Caco-2 (cell line): ENCODE measurements around the gene P2RY6. TPM values are rescaled to one million over a fixed set of nuclear protein-coding genes. Genes with fewer than 3 reads are reported as not detected.

Experiments
- BruUV-seq: library from RNA; stranded (reverse); fragments of 400-500 nt; replicated peaks from 2 replicates; lab custom pipeline; 2021; lab: Mats Ljungman, UMichigan
- CTCF ChIA-PET: fragments of 300-600 bp; sonication (Branson Sonifier 250); formaldehyde crosslinking; loops from one replicate; lab custom pipeline; 2022; ENCODE audit warnings: antibody characterized with exemption; lab: Charles Lee
- POLR2A ChIA-PET: fragments of 300-600 bp; sonication (Branson Sonifier 250); formaldehyde crosslinking; loops from one replicate; lab custom pipeline; 2022; ENCODE audit warnings: antibody characterized with exemption; lab: Charles Lee
- DNase-seq, 2 experiments: peaks; one replicate each; pipeline versions ENCODE4 v3.0.0 to v3.0.0-alpha.2; 2020 to 2022
- H3K27me3 ChIP-seq: replicated peaks from 2 replicates; pipeline ENCODE4 v1.6.0; 2011; ENCODE audit warnings: low read length; ENCODE audit not compliant: control insufficient read depth, insufficient read depth
- H3K36me3 ChIP-seq: 2 replicates; pipeline ENCODE4 v1.5.1; 2011; ENCODE audit warnings: low read length; ENCODE audit not compliant: control insufficient read depth, insufficient read depth
- H3K4me1 ChIP-seq: fragments of 250-450 bp; sonication (Bioruptor Pico); 2 replicates; pipeline ENCODE4 v1.5.1; 2020; ENCODE audit warnings: mild to moderate bottlenecking
- H3K4me3 ChIP-seq: 2 replicates; pipeline ENCODE4 v1.5.1; 2011; ENCODE audit warnings: low read depth, mild to moderate bottlenecking, control low read depth, low read length
- H3K9me3 ChIP-seq: fragments of 250-450 bp; sonication (Bioruptor Pico); 2 replicates; pipeline ENCODE4 v1.5.1; 2020; ENCODE audit warnings: mild to moderate bottlenecking, moderate library complexity
- H3K27ac Mint-ChIP-seq: one replicate; pipeline ENCODE4 v1.8.0; 2022; ENCODE audit warnings: mixed read lengths; ENCODE audit not compliant: unreplicated experiment
- H3K27me3 Mint-ChIP-seq: one replicate; pipeline ENCODE4 v1.8.0; 2022; ENCODE audit warnings: mixed read lengths; ENCODE audit not compliant: insufficient read depth, unreplicated experiment
- H3K36me3 Mint-ChIP-seq: one replicate; pipeline ENCODE4 v1.8.0; 2022; ENCODE audit warnings: mild to moderate bottlenecking, mixed read lengths; ENCODE audit not compliant: insufficient read depth, unreplicated experiment
- H3K4me1 Mint-ChIP-seq: one replicate; pipeline ENCODE4 v1.8.0; 2022; ENCODE audit warnings: low read depth, mixed read lengths; ENCODE audit not compliant: unreplicated experiment
- H3K4me3 Mint-ChIP-seq: one replicate; pipeline ENCODE4 v1.8.0; 2022; ENCODE audit warnings: mild to moderate bottlenecking, moderate library complexity, mixed read lengths; ENCODE audit not compliant: unreplicated experiment
- H3K9me3 Mint-ChIP-seq: one replicate; pipeline ENCODE4 v1.8.0; 2022; ENCODE audit warnings: mixed read lengths; ENCODE audit not compliant: unreplicated experiment
- intact Hi-C: fragments of 100-400 bp; cut with micrococcal nuclease; formaldehyde crosslinking; loops from one replicate; pipeline ENCODE4 v1.10.0; 2022; ENCODE audit not compliant: unreplicated experiment
- total RNA-seq: library from RNA; stranded (reverse); gene quantifications from 2 replicates; pipeline ENCODE4 v1.2.3, GENCODE V29; 2022
- TF ChIP-seq, protein P1 (sequence below), 2 experiments: fragments of 200-600 bp in 1 of 2; IDR thresholded peaks; 1 replicate in 1 of 2; 2 replicates in 1 of 2; pipeline versions ENCODE4 v1.5.1 to v1.8.0; 2011 to 2022; ENCODE audit warnings: antibody characterized with exemption in 1 of 2, control low read depth in 1 of 2, inconsistent platforms in 1 of 2, low read depth in 1 of 2, low read length in 1 of 2, mild to moderate bottlenecking in 1 of 2, moderate library complexity in 1 of 2; ENCODE audit not compliant: insufficient read depth in 1 of 2, severe bottlenecking in 1 of 2, unreplicated experiment in 1 of 2

Gene P2RY6
- total RNA-seq, 1 experiment from 2014 or later = 55.7 TPM

DNA sequence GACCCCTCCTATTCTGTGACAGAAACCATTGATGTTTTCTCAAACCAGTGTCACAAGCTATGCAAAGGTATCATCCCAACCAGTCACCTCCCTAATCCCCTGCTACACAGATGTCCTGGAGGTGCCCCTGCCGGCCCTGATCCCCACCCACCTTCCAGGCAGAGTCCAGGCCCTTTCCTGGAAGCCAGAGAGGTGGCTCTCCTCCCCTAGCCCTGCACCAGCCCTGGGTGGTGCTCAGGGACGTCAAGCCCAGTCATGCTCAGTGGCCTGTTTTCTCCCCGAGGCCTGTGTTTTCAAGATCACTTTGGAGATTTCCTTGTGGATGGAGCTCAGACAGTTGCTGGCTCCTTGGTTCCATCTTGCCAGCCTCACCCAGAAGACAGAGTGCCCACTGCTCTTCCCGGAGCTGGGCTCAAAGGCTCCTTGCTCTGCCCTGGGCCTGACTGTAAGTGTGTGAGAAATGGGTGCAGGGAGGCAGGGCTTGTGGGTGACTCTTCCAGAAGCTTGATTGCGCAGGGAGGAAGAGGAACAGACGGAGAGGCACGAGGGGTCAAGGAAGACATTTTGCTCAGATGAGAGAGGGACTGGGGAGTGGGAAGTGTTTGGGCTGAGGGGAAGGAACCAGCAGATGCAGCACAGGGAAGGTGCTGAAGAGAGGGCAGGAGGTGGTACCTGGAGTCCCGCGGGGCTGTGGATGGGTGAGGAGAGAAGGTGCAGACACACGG, 11.3 kb downstream of the P2RY6 start:
- peak overlapping the region; percentile 74 for H3K27ac Mint-ChIP-seq
- H3K27me3 Mint-ChIP-seq = no peaks in the 10 kb centered on the region
- H3K4me3 Mint-ChIP-seq = peak overlapping the region; percentile 18
- peaks cover 60% of the 10 kb centered on the region for H3K36me3 Mint-ChIP-seq
- H3K4me3 ChIP-seq = no peak overlapping the region
- TF ChIP-seq, protein P1, sequence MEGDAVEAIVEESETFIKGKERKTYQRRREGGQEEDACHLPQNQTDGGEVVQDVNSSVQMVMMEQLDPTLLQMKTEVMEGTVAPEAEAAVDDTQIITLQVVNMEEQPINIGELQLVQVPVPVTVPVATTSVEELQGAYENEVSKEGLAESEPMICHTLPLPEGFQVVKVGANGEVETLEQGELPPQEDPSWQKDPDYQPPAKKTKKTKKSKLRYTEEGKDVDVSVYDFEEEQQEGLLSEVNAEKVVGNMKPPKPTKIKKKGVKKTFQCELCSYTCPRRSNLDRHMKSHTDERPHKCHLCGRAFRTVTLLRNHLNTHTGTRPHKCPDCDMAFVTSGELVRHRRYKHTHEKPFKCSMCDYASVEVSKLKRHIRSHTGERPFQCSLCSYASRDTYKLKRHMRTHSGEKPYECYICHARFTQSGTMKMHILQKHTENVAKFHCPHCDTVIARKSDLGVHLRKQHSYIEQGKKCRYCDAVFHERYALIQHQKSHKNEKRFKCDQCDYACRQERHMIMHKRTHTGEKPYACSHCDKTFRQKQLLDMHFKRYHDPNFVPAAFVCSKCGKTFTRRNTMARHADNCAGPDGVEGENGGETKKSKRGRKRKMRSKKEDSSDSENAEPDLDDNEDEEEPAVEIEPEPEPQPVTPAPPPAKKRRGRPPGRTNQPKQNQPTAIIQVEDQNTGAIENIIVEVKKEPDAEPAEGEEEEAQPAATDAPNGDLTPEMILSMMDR (IDR thresholded peaks at IDR 0.05; ENCODE audit: insufficient read depth in 1 of 2, low read depth in 1 of 2, low read length in 1 of 2, severe bottlenecking in 1 of 2, unreplicated experiment in 1 of 2) = no peak
- peaks cover 77% of the 10 kb centered on the region for H3K4me1 ChIP-seq
- no TSS peak for BruUV-seq
- H3K36me3 ChIP-seq = no peaks in the 10 kb centered on the region; the same call in 1 of the 2 replicates
- intact Hi-C loops = no loop called here
- no peaks in the 10 kb centered on the region for H3K9me3 ChIP-seq
- DNase-seq = peak in 1 of 2 experiments; percentile 36
- ChIA-PET POLR2A (no interaction called here), CTCF (interaction anchor here (0.8 kb wide), 1 partner anchor 41 kb away, joined by 3 read pairs; no protein-coding TSS in a partner anchor)
- peaks cover 53% of the 10 kb centered on the region for H3K4me1 Mint-ChIP-seq
- no peaks in the 10 kb centered on the region for H3K27me3 ChIP-seq
- H3K9me3 Mint-ChIP-seq = no peaks in the 10 kb centered on the region

DNA sequence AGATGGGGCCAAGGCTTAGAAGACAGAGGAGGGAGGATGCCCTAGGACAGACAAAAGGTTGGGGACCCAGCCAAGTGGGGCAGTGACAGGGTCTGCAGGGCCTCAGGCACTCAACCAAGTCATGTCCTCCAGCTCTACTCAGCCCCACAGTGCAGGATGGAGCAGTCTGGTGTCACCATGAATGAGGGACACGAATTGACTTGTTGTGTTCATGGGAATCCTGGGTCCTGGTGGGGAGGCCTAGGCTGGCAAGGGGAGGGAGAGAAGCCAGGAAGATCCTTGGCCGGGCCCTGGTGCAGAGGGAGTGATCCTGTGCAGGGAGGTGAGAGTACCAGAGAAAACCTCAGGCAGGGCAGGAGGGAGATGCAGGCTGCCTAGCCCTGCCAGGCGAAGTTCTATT, 12.0 kb downstream of the P2RY6 start:
- TF ChIP-seq, protein P1 (IDR thresholded peaks at IDR 0.05; ENCODE audit: insufficient read depth in 1 of 2, low read depth in 1 of 2, low read length in 1 of 2, severe bottlenecking in 1 of 2, unreplicated experiment in 1 of 2) = no peak
- peaks cover 56% of the 10 kb centered on the region for H3K4me1 Mint-ChIP-seq
- H3K36me3 ChIP-seq = no peaks in the 10 kb centered on the region; the same call in 1 of the 2 replicates
- no TSS peak for BruUV-seq
- peaks cover 78% of the 10 kb centered on the region for H3K4me1 ChIP-seq
- CTCF ChIA-PET = interaction anchor here (0.7 to 0.8 kb wide), 2 partner anchors 42 to 51 kb away, joined by 3 read pairs; no protein-coding TSS in a partner anchor
- H3K27me3 Mint-ChIP-seq = no peaks in the 10 kb centered on the region
- H3K9me3 Mint-ChIP-seq = no peaks in the 10 kb centered on the region
- POLR2A ChIA-PET = no interaction called here
- H3K4me3 Mint-ChIP-seq = peak overlapping the region; percentile 18
- no peak overlapping the region for H3K4me3 ChIP-seq
- peaks cover 57% of the 10 kb centered on the region for H3K36me3 Mint-ChIP-seq
- no peak for DNase-seq
- no peaks in the 10 kb centered on the region for H3K9me3 ChIP-seq
- no peaks in the 10 kb centered on the region for H3K27me3 ChIP-seq
- intact Hi-C loops = no loop called here
- peak overlapping the region; percentile 74 for H3K27ac Mint-ChIP-seq

DNA sequence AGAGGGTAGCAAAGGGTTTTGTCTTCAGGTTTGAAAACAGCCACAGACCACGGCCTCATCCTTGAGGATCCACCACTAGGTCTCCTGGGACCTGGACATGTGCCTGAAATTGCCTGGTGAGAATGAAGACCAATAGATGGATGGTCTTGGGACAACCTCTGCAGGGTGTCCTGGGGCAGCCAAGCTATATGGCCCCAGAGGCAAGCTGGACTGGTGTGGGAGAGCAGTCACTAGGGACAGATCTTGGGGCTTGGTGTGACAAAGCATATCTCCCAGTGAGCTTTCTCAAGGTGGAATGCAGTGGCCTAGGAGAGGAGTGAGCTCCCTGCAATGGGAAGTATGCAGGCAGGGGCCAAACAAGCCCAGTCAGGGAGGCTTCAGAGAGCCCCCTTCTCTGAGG, 13.6 kb downstream of the P2RY6 start:
- Mint-ChIP-seq H3K27me3 (no peaks in the 10 kb centered on the region), H3K9me3 (no peaks in the 10 kb centered on the region), H3K36me3 (peaks cover 53% of the 10 kb centered on the region), H3K4me1 (peaks cover 48% of the 10 kb centered on the region), H3K4me3 (no peak overlapping the region), H3K27ac (peak overlapping the region; percentile 12)
- Histone ChIP-seq H3K9me3 (no peaks in the 10 kb centered on the region), H3K4me3 (no peak overlapping the region), H3K27me3 (no peaks in the 10 kb centered on the region), H3K36me3 (no peaks in the 10 kb centered on the region), H3K4me1 (peaks cover 70% of the 10 kb centered on the region)
- ChIA-PET CTCF (interaction anchor here (1.8 kb wide), 1 partner anchor 33 kb away, joined by 4 read pairs; no protein-coding TSS in a partner anchor), POLR2A (interaction anchor here (0.6 kb wide), 1 partner anchor 41 kb away, joined by 5 read pairs; no protein-coding TSS in a partner anchor)
- no TSS peak for BruUV-seq
- intact Hi-C loops = no loop called here
- no peak for DNase-seq
- TF ChIP-seq, protein P1 (IDR thresholded peaks at IDR 0.05; ENCODE audit: insufficient read depth in 1 of 2, low read depth in 1 of 2, low read length in 1 of 2, severe bottlenecking in 1 of 2, unreplicated experiment in 1 of 2) = no peak
